Left kidney (tissue), 2 donors: ENCODE results near the gene HDAC3. TPM values are rescaled to one million over a fixed set of nuclear protein-coding genes. Genes with fewer than 3 reads are reported as not detected.
"Not testable (repeated sequence)": the region's sequence is repeated elsewhere in the genome, so short reads cannot be mapped to it uniquely, and the experiment has no call there.

Experiments
- DNase-seq: peaks from one replicate; pipeline ENCODE4 v3.0.0-alpha.2; 2013
- polyA plus RNA-seq: library from polyadenylated mRNA; unstranded; fragments of 120-200 nt; gene quantifications from one replicate; pipeline ENCODE4 v1.2.1, GENCODE V29; 2013; ENCODE audit not compliant: insufficient read length

HDAC3 gene
- polyA plus RNA-seq, 1 donor = 122 TPM

- DNase-seq = no peak
These were observed 596 bp upstream of the HDAC3 start for GRCh38 chr5:141637123-141637766.

DNA sequence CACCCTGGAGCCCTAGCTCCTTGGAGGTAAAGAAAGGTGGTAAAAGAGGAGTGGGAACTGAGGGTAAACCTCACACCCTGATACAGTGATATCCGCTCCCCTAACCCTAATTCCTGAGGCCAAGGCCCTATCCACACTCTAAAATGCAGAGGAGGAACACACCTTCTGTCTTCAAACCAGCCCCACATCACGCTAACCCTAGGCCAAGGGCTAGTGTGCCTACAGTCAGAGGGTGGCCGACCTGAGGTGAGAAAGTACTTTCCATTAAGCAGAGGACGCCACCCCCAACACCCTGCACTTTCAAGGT is 590 bp downstream of the HDAC3 start:
- DNase-seq = no peak

DNA sequence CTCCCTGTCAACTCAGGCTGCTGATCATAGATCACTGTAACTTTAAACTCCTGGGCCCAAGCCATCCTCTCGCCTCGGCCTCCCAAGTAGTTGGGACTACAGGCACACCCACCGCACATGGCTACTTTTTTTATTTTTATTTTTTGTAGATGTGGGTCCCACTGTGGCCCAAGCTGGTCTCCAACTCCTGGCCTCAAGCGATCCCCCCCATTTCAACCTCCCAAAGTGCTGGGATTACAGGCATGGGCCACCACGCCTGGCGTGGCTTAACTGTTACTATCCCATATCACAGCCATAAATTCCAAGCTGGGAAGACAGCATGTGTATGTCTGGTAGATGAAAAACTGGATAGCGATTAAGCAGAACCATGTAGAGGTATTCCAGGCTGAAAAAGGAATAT is 1.0 kb downstream of the HDAC3 start:
- DNase-seq = no peak

- no peak for DNase-seq
These were observed 1.9 kb downstream of the HDAC3 start for GRCh38 chr5:141634720-141635119.

- DNase-seq = no peak
These were observed 2.6 kb downstream of the HDAC3 start for GRCh38 chr5:141633871-141634561.

- no peak for DNase-seq
These were observed 4.0 kb downstream of the HDAC3 start for GRCh38 chr5:141632650-141633049.

DNA sequence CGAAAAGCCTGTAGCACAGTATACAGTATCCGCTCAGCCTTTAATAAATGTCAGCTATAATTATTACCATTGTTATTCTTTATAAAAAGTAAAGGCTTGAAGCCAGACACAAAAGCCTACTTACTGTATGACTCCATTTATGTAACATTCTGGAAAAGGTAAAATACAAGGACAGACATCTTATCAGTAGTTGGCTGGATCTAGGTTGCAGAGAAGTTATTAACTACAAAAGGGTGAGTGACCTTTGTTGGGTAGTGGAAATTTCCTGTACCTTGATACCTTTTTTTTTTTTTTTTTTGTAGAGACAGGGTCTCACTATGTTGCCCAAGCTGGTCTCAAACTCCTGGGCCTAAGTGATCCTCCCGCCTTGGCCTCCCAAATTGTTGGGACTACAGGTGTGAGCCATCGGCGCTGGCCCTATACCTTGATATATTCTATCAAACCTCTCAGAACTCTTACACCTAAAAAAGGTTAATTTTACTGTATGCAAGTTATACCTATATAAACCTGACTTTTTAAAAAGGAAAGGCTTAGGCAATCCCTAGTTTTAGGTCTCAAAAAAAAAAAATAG is 6.0 kb downstream of the HDAC3 start:
- no peak for DNase-seq

- no peak for DNase-seq
These were observed 8.4 kb downstream of the HDAC3 start for GRCh38 chr5:141628175-141628788.

GRCh38 chr5:141623611-141624010 is 13.0 kb downstream of the HDAC3 start:
- DNase-seq = no peak

- DNase-seq = no peak
These were observed 13.5 kb downstream of the HDAC3 start for GRCh38 chr5:141623186-141623585.

GRCh38 chr5:141618804-141619554 is 17.7 kb downstream of the HDAC3 start, which contains the start of gene DIAPH1:
TSS of gene DIAPH1 (minus strand) at chr5:141619000. CDS start at chr5:141618914, 86 bp downstream.
- DNase-seq = peak; percentile 95

DNA sequence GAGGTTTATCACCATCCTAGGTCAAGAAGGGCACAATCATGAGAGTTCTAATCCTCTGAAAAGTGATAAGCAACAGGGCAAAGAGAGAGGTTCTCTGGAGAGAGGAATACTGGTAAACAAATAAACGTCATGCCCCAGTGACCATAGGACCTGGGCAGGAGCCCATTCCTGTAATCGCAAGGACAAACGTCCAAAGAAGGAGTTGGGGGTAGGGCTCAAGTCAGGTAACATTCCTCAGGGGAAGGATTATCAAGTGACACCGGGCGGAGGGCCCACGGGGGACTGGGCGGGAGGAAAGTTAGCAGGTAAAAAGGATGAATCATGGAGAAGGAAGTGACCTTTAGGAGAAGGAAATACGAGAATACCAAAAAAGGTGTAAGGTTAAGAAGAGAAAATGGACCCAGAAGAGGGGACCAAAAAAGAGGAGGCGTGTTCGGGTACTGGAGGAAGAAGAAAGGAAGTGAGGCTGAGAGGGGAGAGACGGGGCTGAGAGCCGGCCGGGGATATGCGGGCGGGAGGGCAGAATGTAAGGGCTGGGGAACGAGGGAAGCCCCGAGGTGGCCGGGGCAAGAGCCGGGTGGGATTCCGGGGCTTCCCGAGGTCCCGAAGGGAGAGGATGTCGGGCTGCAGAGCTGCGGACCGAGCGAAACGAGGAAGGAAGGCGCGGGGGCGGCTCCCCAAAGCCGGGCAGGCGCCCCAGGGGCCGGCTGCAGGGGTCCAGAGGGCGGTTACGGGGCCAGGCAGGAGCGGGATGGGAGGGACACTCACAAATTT is 18.4 kb downstream of the HDAC3 start:
- DNase-seq = peak; percentile 55

- DNase-seq = no peak
These were observed 19.0 kb downstream of the HDAC3 start for GRCh38 chr5:141617682-141618029.

GRCh38 chr5:141617128-141617527 is 19.5 kb downstream of the HDAC3 start:
- no peak for DNase-seq

DNA sequence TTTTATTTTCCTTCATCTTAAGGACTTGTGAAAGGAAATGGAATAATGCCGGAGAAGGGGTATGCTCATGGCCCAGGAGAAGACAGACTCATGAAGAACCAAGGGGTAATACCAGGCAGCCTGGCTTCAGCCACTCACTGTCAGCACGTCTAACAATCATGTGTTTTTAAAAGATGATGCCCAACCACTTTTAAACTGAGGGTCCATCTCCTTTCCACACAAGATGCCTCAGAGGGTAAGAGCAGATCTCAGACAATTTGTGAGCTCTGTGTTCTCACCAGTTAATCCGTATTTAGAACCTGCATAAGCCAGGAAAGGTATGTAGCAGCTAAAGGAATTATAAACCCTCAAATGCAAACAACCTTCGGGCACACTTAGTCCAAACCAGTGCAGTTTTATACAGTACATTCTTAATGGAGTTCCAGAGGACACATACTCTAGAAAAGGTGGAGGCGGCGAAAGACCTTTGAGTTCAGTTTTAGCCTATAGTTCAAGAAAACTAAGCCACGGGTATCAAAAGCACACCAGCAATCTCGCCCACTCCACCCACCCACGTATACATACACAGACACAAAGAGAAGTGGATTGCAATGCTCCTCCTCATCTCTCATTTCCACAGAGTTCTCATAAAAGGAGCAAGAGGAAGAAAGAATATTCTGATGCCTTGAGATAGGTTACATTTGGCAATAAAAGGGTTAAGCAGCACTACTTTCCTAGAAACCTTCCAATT is 20.5 kb downstream of the HDAC3 start:
- DNase-seq = no peak

DNA sequence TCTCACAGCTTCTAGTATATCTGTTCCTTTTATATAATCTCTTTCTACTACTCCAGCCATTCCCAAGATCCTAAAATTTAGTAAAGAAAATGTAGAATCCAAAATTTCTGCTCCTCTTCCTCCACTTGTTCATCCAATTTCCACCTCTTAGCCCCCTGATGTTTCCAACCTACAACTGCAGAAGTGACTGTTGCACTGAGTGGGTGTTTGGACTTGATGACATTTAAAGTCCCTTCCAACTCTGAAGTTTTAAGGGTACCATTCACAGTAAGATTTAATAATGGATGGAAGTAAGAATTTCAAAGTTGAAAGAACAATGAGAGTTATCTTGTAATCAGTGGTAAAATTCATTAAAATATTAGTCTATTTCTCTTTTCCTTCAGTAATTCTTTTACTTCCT is 23.3 kb downstream of the HDAC3 start:
- no peak for DNase-seq

GRCh38 chr5:141611289-141611688 is 25.4 kb downstream of the HDAC3 start:
- no peak for DNase-seq

DNA sequence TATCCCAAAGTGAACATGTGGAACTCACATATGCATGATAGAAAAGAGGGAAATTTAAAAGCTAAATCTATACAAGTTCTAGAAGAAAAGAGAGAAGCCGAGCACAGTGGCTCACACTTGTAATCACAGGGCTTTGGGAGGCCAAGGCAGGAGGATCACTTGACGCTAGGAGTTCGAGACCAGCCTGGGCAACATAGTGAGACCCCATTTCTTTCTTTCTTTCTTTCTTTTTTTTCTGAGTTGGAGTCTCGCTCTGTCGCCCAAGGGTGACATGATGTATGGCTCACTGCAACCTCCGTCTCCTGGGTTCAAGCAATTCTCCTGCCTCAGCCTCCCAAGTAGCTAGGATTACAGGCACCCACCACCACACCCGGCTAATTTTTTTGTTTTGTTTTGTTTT is 26.7 kb downstream of the HDAC3 start:
- DNase-seq = not testable (repeated sequence)

- DNase-seq = no peak
These were observed 27.6 kb downstream of the HDAC3 start for GRCh38 chr5:141609044-141609443.

GRCh38 chr5:141608557-141608956 is 28.1 kb downstream of the HDAC3 start:
- no peak for DNase-seq

- DNase-seq = no peak
These were observed 28.6 kb downstream of the HDAC3 start for GRCh38 chr5:141608046-141608445.
